GM23338 (cell line): ENCODE results near the gene NSRP1. TPM values are rescaled to one million over a fixed set of nuclear protein-coding genes. Genes with fewer than 3 reads are reported as not detected.
"Not testable (repeated sequence)": the region's sequence is repeated elsewhere in the genome, so short reads cannot be mapped to it uniquely, and the experiment has no call there.

Source experiments
- ATAC-seq: fragments of 200-7000 bp; cut with Tn5 transposase; 3 replicates; pipeline ENCODE4 v1.9.1; 2020
- DNase-seq: peaks from one replicate; pipeline ENCODE4 v3.0.0-alpha.2; 2015; ENCODE audit warnings: low spot score
- H2AFZ ChIP-seq: fragments of 200-600 bp; sonication (generic); 2 replicates; pipeline ENCODE4 v1.8.0; 2016; ENCODE audit warnings: antibody characterized with exemption, mild to moderate bottlenecking, moderate library complexity
- H3F3A ChIP-seq: fragments of 200-600 bp; sonication (generic); replicated peaks from 2 replicates; pipeline ENCODE4 v1.8.0; 2017; ENCODE audit warnings: antibody characterized with exemption, mixed run types, low read depth
- H3K27ac ChIP-seq: fragments of 200-600 bp; sonication (generic); 2 replicates; pipeline ENCODE4 v1.6.1; 2016; ENCODE audit warnings: low read depth
- H3K27me3 ChIP-seq: fragments of 200-600 bp; sonication (generic); 2 replicates; pipeline ENCODE4 v1.8.0; 2016; ENCODE audit warnings: mild to moderate bottlenecking, mixed run types, moderate library complexity; ENCODE audit not compliant: insufficient read depth
- H3K36me3 ChIP-seq: fragments of 200-600 bp; sonication (generic); 2 replicates; pipeline ENCODE4 v1.8.0; 2016; ENCODE audit warnings: mild to moderate bottlenecking; ENCODE audit not compliant: insufficient read depth
- H3K4me1 ChIP-seq: fragments of 200-600 bp; sonication (generic); 2 replicates; pipeline ENCODE4 v1.8.0; 2016; ENCODE audit warnings: mild to moderate bottlenecking, moderate library complexity; ENCODE audit not compliant: insufficient read depth
- H3K4me2 ChIP-seq: fragments of 200-600 bp; sonication (generic); 2 replicates; pipeline ENCODE4 v1.7.1; 2017; ENCODE audit warnings: mixed run types
- H3K4me3 ChIP-seq: fragments of 200-600 bp; sonication (generic); 2 replicates; pipeline ENCODE4 v1.6.1; 2016; ENCODE audit warnings: mixed run types
- H3K79me2 ChIP-seq: fragments of 200-600 bp; sonication (generic); replicated peaks from 2 replicates; pipeline ENCODE4 v1.8.0; 2017; ENCODE audit warnings: mild to moderate bottlenecking; ENCODE audit not compliant: insufficient read depth
- H3K9me2 ChIP-seq: fragments of 200-600 bp; sonication (generic); 2 replicates; pipeline ENCODE4 v1.8.0; 2017; ENCODE audit not compliant: insufficient read depth
- H4K20me1 ChIP-seq: fragments of 200-600 bp; sonication (generic); replicated peaks from 2 replicates; pipeline ENCODE4 v1.8.0; 2017; ENCODE audit warnings: mild to moderate bottlenecking; ENCODE audit not compliant: insufficient read depth
- H3K27ac Mint-ChIP-seq: 2 replicates; pipeline ENCODE4 v1.8.0; 2020; ENCODE audit warnings: inconsistent platforms, mild to moderate bottlenecking, moderate library complexity, mixed read lengths
- H3K27me3 Mint-ChIP-seq: 3 replicates; pipeline ENCODE4 v1.8.0; 2022; ENCODE audit warnings: low read depth, mild to moderate bottlenecking, moderate library complexity, mixed read lengths, inconsistent platforms; ENCODE audit not compliant: insufficient read depth, poor library complexity
- H3K36me3 Mint-ChIP-seq: 3 replicates; pipeline ENCODE4 v1.8.0; 2021; ENCODE audit warnings: low read depth, mild to moderate bottlenecking, inconsistent platforms, moderate library complexity, mixed read lengths
- H3K4me1 Mint-ChIP-seq: 3 replicates; pipeline ENCODE4 v1.8.0; 2020; ENCODE audit warnings: mild to moderate bottlenecking, inconsistent platforms, mixed read lengths
- H3K4me3 Mint-ChIP-seq: 3 replicates; pipeline ENCODE4 v1.8.0; 2021; ENCODE audit warnings: moderate library complexity, mild to moderate bottlenecking, inconsistent platforms, mixed read lengths
- H3K9me3 Mint-ChIP-seq: 3 replicates; pipeline ENCODE4 v1.8.0; 2020; ENCODE audit warnings: moderate library complexity, mild to moderate bottlenecking, inconsistent platforms, mixed read lengths
- CREB1 ChIP-seq: fragments of 250-450 bp; sonication (Bioruptor Pico); IDR thresholded peaks from 2 replicates; pipeline ENCODE4 v1.5.0; 2020; ENCODE audit warnings: low read depth, mild to moderate bottlenecking, moderate library complexity
- ETS1 ChIP-seq: IDR thresholded peaks from 2 replicates; pipeline ENCODE4 v1.6.1; 2016; ENCODE audit warnings: antibody characterized with exemption
- EZH2phosphoT487 ChIP-seq: fragments of 200-600 bp; sonication (generic); IDR thresholded peaks from one replicate; pipeline ENCODE4 v1.8.1; 2018; ENCODE audit warnings: antibody characterized with exemption; ENCODE audit not compliant: unreplicated experiment
- ZNF462 ChIP-seq: fragments of 250-450 bp; sonication (Bioruptor Pico); IDR thresholded peaks from 2 replicates; pipeline ENCODE4 v1.5.0; 2020; ENCODE audit warnings: mild to moderate bottlenecking, moderate library complexity
- polyA plus RNA-seq: library from polyadenylated mRNA; unstranded; fragments of >200 nt; fragmentation: Nextera tagmentation; extraction: Ambion mirVana; gene quantifications from 2 replicates; pipeline ENCODE4 v1.2.1, GENCODE V29; 2016
- total RNA-seq: library from RNA; depleted of rRNA; stranded (reverse); fragments of >200 nt; shearing (Covaris generic); gene quantifications from 2 replicates; pipeline ENCODE4 v1.2.3, GENCODE V29; 2014

The NSRP1 gene
- total and polyA plus RNA-seq, 2 experiments from 2014 or later = 15.7 to 110 TPM

GRCh38 chr17:30117675-30118081 lies 1.1 kb downstream of the NSRP1 start (continued):
- TF ChIP-seq ZNF462 (CRISPR knock-in tag) (no peak), ETS1 (no peak), EZH2phosphoT487 (no peak), CREB1 (CRISPR knock-in tag) (no peak)

GRCh38 chr17:30118635-30119034 lies 2.0 kb downstream of the NSRP1 start:
- H3K79me2 ChIP-seq = peaks cover 64% of the 10 kb centered on the region
- not testable (repeated sequence) for H2AFZ ChIP-seq, H3K4me2 ChIP-seq, H3K4me3 ChIP-seq, H3K4me1 ChIP-seq, H3F3A ChIP-seq, H4K20me1 ChIP-seq, ATAC-seq, H3K27me3 Mint-ChIP-seq, H3K27ac Mint-ChIP-seq, H3K9me3 Mint-ChIP-seq, H3K9me2 ChIP-seq, H3K27ac ChIP-seq, H3K4me1 Mint-ChIP-seq, H3K27me3 ChIP-seq, H3K36me3 ChIP-seq, DNase-seq
- H3K4me3 Mint-ChIP-seq = peak overlapping the region; percentile 92; the same call in 2 of the 3 replicates
- H3K36me3 Mint-ChIP-seq = peaks cover 38% of the 10 kb centered on the region
